NCI-H1105 treated with DMSO at 0.1 percent for 48 hours (cell line): Measurements from ENCODE around the gene WDR20.

Experiments
- DNase-seq: peaks from one replicate; lab custom pipeline; 2025; lab: John Stamatoyannopoulos, UW

WDR20 gene

DNA sequence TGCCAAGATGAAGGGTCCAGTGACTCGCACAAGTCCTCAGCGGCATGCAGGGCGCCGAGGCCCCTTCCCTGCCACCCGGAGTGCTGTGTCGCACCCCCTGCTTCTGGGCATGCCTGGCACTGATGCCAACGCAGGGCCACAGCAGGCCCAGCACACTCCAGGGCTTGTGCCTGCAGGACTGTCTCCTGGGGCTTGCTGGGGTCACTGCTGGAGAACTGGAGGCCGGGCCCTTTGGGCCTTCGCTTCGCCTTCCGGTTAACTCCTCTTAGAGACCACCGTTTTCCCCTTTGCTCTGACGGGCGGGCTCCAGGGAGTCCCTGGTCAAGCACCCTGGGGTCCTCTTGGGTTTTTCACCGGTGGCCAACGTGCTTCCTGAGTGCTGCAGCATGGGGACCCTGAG is 79.6 kb downstream of the WDR20 start:
- no peak for DNase-seq

DNA sequence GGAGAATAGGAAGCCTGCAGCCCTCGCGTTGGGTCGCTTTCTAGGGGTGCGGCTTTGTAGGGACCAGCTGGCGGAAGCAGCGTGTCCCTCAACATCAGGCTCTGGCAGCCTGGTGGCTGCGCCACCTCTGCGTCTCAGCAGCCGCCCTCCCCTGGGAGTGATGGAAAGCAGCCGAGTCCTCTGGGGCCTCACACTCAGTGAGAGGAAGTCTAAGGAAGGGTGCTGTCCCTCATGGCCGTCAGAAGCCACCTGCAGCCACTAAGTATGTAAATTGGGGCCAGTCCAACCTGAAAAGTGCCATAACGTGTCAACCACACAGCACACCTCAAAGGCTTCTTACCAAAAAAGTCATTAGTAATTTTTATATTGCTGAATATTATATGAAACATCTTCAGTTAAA is 80.3 kb downstream of the WDR20 start:
- no peak for DNase-seq

DNA sequence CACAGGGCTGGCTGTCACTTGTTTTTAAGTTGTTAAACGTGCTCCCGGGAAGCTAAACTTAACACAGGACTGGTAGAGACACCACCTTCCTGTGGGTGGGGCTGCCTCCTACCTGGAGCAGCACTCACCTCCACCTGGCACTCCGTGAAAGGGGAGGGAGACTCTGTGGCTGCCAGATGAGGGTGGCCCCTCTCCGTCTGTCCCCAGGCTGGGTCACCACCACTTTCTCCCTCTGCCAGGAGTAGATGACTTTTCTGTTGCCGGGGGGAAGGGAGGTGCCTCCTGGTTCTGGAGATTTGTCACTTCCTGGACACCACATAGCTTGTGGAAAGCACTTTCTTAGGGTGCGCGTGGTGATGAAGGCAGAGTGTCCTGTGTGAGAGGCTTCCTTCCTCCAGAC is 81.3 kb downstream of the WDR20 start:
- no peak for DNase-seq

DNA sequence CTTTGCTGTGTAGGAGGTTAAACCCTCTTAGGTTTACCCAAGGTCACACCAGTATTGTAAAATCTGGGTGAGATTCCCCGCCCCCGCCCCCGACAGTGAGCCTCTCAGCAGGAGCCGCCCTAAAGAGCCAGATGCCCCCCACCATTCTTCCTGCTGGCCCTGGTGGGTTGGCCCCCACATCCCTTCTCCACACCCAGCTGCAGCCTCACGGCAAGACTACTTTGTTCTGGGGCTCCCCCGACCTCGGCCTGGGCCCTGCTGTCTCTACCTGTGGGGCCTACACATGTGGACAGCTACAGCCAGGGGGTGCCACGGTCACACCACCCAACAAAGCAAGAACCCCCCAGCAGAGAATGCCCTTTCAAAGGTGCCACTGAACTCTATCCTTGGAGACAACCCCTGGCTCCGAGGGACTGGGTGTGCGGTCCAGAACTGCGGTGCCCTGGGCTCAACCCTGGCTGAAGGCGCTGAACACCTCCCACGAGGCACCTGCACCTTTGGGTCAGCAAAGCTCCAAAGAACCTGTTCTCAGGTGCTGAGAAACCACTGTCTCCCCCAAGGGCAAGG is 82.4 kb downstream of the WDR20 start:
- no peak for DNase-seq

DNA sequence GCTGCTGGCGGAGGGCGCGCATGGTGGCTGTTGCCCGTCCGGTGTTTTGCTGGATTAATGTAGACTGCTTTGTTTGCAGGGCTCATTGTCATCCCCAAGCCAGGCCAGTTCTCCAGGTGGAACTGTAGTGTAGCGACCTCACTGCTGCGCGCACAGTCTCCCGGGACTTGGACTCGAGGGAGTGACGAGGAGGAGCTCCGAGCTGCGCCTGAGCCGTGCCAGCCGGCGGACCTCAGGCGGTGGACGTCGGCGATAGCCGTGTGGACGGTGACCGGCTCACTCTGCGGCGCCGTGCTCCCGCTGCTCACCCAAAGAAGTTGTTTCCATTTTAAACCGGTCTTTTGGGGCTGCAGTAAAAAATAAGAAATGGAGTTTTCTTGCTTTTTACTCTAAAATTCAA is 83.1 kb downstream of the WDR20 start:
- DNase-seq, result no peak

DNA sequence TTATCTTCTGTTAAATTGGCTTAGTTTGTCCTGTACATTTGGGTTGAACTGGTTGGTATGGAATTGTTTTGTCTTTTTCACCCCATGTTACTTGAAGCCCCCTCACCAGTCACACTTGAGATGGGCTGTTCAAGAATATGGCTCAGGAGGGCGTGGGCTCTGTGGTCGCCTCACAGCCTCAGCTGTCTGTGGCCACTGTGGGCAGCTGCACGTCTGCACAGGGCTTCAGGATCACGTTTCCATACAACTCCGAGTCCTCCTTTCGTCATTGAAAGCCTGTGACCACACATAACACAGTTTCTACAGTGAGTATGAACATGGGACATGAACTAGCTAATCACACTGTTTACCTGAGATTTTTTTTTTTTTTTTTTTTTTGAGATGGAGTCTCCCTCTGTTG is 84.0 kb downstream of the WDR20 start:
- DNase-seq, result no peak

DNA sequence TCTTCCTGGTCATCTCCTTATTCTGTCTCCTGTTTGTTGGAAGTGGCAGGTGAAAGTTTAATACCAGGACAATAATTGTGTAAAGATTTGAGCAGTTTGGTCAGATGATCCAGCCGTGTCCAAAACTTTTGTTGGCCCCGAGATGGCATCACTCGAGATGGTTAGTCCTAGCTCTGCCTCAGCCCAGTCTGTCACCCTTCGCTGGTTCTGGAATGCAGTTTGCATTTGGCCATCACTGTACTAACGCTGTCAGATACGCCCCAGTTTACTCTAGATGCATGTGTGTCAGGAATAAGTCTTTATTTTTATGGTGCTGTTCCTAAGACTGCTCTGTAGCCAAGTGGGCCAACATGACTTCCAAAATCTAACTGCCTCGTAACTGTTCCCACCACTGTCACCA is 85.7 kb downstream of the WDR20 start:
- no peak for DNase-seq

DNA sequence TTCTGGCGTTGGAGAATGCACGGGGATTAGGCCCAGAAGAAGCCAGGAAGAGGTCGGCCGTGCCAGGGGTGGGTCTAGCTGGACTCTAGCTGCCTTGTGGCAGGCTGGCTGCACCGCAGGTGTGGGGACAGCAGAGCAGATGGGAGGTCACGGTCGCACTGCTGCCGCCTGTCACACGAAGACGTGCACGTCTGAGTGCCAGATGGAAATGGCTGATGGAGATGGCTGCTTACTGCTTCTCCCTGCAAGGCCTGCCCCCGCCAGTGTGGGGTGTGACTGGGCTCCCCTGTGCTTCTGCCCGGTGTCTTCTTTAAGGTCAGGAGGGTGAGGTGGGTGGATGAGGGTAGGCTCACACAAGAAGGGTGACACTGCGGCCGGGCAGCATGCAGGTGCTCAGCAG is 86.2 kb downstream of the WDR20 start:
- no peak for DNase-seq

DNA sequence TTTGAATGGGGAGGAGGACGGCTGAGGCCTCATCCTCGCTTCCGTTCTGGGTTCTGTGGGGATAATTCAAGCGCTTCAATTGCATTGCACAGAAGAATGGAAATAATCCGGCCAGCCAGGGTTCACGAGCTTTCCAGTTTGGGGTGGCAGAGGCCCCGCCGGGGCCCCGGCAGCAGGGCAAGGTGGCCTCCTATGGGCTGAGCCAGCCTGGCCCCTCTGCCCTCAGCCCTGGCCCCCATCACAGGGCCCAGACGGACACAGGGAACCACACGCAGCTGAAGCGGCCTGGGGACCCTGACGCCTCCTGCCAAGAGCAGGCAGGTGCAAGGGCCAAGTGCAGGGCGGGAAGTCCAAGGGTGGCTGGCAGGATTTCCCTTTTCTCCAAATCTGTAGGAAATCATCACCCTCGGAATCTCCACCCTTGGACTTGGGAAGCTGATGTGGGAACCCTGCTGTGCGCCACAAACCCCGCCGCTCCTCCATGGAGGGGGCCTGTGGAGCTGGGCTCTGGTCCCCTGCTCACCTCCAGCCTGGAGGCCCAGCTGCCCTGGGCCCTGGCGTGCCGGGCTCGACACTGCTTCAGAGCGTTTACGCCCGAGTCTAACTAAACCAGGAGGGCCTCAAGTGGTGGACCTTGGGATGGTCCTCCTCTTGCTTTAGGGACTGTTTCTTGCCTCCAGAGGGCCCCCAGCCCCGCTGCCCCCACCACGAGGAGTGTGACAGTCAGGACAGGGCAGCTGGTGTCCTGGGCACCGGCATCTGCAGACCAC is 86.8 kb downstream of the WDR20 start:
- DNase-seq, result no peak

DNA sequence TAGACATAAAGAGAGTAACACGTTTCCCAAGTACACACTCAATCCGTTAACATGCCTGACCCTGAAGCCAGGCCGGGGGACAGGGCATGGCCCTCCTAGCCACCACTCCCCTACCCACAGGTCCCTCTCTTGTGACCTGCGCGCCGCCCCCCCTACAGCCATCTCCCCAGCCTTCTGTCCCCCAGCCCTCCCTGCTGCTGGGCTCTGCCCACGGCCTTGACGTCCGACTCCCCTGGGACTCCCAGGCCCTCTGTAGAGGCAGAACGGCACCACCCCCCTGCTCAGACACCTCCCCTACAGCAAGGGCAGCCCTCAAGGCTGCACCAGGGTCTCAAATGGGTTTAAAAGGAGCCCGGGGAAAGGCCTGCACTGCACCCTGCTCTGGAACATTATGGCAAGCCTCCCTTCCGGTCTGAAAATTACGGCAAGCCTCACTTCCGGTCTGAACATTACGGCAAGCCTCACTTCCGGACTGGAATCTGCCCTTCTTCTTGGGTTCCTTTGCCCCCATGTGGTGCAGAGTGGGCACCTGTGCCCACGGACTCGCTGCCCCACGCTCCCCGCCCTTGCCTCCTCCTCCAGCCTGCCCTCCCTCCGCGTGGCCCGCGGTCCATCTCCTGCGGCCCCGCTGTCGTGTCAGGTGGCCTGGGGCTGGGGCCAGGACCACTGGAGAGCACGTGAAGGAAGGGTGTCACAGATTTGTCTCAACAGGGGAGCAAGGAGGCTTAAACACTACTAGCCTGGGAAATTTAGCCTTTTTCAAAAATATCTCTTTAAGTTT is 87.7 kb downstream of the WDR20 start:
- no peak for DNase-seq

DNA sequence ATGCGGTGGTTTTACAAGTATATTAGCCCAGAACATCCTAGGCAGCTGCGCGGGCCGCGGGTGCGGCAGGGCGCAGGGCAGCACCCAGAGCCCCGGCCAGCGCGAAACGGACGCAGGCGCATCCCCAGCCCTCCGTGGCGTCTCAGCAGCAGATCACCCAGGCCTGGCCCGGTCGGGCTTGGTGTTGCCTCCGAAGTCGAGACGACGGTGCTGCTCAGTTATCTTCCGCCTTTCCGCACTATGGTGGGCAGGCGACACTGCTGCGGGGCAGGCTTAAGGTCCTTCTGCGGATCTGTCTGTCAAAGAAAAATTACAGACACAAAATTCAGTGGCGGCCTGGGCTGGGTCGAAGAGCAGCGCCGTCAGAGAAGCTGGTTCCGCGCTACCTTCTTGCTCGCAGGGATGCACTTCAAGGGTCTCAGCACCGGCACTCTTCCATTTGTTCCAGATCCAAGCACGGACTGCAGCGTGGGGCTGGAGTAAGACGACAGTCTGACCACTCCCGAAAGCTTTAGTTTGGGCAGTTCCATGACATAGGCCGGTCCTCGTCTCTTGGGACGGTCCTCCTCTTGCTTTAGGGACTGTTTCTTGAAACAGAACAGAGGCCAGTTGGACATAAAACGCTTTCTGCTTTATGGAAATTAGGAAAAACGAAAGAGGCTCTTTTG is 89.5 kb downstream of the WDR20 start:
- no peak for DNase-seq

DNA sequence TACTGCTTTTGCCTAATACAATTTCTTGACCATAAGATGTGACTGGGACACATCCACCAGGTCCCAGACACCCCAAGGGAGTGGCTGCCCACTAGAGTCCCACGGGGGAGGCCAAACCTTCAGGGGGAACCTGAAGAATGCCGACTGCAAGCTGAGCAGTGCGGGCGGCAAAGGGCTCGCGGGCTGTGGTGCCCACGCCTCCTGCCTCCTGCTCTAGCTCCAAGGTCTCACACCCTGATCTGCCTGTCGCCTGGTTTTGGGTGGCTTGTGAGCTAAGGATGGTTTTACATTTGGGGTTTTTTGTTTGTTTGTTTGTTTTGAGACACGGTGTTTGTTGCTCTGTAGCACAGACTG is 90.0 kb downstream of the WDR20 start:
- no peak for DNase-seq

DNA sequence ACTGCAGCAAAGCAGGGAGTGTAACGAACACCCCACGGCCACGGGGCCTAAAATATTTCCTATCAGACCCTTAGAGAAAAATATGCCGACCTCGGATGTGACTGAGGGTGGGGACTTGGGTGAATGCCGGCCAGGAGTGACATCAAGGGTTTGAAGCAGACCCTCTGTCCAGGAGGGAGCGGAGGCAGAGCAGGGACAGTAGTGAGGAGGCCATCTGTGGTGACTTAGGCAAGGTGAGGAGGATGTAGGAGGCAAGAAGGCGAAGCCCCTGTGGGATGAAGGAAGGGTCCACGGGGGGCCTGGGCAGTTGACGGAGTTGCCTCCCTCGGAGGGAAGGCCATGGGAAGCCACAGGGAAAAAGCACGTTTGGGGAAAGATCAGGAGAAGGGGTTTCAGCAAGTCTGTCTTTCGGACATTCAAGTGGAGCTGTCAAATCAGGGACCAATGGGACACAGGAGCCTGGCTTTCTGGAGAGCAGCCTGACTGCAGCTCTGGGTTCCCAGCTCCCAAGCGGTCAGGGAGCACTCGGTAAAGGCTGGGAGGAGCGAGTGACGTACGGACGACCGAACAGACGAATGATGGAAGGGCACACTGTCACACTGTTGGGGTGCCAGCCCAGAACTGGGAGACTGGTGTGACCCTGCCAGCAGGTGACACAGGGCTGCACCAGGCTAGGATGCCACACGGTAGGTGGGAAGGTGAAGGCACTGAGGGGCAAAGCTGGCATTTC is 90.9 kb downstream of the WDR20 start:
- no peak for DNase-seq

DNA sequence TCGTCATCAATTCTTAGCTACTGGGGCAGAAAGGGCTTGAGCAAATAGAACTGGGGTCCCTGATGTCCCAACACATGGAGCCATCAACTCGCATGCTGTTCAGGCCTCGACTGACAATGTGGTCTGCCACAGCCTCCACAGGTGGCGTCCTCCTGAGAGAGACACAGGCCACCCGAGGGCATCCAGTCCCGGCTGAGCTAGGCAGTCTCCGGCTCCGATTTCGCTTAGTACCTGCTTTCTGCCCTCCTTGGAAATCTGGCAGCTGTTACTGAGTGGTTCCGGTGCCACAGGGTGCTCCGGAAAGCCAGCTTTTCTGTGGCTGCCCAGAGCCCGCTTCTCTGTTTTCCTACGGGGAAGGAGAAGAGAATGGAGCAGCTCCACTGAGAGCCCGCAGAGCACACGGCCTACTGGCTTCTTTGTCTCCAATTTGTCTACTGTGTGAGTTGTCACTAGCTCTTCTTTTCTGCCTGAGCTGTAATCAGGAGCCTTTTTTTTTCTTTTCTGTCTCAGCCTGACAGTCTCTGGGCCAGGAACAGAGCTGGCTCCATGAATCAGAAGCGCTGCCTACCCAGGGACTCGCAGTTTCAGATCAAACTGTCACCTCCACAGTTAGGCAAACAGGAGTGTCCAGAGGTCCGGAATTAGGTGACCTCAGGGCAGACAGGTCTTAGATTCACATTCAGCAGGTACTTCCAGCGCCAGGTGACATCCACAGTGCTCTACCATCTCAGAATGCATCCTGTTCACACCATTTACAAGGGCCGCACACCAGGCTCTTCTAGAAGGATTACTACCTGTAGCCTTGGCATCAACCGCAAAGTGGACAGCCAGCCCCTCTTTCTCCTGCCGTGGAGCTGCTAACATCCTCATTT is 92.0 kb downstream of the WDR20 start:
- no peak for DNase-seq

DNA sequence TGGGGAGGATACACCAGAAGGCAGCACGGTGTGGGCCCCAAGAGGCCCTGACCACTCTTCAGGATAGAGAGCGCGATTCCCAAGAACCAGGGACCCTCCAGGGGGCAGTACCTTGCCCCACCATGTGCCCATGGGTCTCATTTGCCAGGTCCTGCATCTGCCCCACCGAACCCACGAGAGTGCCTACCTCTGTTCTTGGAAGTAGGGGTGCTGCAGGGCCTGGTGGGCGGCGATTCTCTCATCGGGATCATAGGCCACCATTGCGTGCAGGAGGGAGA is 92.6 kb downstream of the WDR20 start:
- no peak for DNase-seq

DNA sequence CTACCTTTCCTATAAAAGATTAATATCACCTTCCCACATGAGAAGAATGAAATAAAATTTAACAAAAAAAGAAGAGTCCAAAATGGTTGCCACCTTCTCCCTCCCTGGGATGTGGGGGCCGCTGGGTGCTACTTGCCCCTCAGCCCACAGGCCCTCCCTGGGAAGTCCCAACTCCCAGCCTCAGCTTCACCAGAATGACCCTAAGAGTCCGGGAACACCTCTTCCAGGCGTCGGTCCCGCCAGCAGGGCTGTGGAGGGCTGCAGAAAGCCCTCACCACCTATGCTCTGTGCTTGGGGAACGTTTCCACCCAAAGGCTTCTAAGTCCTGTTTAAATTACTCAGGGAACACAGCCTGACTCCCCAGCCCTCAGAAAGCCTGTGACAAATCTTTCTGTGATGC is 93.4 kb downstream of the WDR20 start:
- no peak for DNase-seq

DNA sequence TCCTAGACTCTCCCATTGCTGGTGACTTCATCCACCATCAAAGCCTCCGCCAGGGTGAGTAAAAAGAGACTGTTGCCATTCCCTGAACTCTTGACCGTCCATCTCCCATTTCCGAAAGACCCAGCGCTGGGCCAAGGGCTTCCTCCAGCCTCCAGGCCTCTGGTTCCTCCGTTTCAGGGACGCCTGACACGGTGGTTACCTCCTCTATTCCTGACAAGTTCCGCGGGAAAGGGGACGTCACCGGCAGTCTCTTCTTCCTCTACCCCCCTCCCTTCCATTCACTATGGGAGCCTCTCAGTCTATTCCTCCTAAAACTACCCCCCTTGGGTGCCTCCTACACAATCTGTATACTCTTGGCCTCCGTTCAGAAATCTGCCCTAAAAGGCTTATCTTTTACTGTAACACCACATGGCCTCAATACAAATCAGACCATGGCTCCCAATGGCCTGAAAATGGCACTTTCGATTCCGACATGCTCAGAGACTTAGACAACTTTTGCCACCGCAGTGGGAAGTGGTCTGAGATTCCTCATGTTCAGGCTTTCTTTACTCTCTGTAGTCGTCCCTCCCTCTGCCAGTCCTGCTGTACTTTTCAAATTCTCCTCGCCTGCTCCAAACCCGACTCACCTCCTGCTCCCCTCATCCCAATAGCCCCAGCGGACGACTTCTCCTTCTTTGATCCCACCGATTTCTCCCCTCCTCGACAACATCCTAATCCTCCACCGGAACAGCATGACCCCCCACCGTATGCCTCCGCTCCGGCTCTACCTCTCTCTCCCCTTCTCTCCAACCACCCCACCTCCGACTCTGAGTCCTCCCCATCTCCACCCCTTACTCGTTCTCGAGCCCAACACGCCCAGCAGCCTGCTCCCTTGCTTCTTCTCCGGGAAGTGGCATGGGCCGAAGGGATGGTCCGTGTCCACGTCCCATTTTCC is 94.9 kb downstream of the WDR20 start:
- DNase-seq, result no peak

DNA sequence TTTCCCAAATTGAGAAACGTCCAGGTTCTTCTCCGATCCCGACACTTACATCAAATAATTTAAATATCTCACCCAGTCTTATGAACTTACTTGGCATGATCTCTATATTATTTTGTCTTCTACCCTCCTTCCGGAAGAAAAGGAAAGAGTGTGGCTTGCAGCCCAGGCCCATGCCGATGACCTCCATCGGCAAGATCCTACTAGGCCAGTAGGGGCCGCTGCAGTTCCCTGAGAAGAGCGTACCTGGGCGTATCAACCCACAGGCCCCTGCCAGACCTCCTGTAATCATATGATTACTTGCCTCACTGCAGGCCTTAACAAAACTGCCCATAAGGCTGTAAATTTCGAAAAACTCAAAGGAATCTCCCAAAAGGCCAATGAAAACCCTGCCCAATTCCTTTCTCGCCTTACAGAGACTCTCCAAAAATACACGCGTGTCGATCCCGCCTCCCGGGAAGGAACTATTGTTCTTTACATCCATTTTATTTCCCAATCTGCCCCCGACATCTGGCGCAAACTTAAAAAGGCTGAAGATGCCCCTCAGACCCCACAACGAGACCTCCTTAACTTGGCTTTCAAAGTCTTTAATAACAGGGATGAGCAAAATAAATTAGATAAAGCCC is 95.7 kb downstream of the WDR20 start:
- DNase-seq, result peak; percentile 67

DNA sequence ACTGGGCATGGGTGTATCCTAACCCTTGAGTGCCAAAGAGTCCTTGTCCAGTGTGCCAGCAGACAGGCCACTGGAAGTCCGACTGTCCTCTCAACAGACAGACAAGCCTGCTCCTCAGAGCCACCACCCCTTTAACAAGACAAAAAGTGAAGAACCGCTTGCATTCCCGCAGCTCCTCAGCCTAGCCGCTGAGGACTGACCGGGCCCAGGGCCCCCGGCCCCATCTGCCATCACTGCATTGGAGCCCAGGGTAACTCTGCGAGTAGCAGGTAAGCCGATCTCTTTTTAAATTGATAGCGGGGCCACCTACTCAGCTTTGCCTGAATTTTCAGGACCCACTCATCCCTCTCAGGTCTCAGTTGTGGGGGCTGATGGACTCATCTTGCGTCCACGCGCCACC is 96.3 kb downstream of the WDR20 start:
- DNase-seq, result no peak

DNA sequence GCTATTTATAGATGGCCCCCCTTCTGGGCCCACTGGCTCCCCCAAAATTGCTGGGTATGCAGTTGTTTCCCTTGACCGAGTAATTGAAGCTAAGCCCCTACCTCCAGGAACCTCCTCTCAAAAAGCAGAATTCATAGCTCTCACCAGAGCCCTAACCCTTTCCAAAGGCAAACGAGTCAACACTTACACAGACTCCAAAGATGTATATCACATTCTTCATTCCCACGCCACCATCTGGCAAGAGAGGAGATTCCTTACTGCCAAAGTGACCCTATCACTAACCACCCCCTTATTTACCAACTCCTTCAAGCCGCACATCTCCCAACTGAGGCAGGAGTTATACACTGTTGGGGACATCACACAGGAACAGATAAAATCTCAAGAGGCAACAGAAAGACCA is 98.4 kb downstream of the WDR20 start:
- DNase-seq, result no peak
